Limb (tissue), 2 donors: ENCODE results near the gene CELF6.

Experiments
- DNase-seq, 2 donors: peaks; one replicate each; pipeline ENCODE4 v3.0.0-alpha.2; 2016; ENCODE audit errors: extremely low spot score in 2 of 2

Gene CELF6

DNA sequence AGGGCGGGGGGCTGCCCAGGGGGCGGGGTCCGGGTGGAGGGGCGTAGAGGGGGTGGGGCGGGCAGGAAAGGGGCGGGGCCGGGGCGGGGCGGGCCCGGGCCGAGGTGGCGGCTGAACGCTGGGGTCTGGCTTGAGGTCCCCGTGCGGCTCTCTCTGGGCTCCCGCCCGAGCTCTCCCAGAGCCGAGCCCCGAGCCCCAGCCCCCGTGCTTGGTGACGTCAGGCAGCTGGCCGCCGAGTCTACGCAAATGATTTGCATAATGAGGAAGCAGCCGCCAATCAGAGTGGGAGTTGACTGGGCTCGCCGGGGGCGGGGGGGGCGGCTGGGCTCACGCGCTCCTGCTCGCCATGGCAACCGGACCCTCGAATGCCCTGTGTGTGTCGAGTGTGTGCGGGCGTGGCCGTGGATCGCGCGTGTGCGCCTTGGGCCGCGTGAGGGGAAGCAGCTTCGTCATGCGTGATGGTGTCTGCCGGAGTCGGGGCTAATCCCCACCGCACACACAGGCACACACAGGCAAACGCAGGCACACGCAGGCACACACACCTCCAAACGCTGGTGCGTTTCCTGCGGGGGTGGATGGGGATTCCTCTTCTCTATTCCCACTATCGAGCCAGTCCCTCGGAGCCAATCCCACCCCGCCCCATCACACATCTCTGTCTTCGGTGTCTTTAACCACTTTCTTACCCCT lies at the start of gene CELF6:
Gene CELF6, minus strand, starts transcription at position 173 of the 687 bp plus-strand sequence. CDS start 283 bp downstream, outside the sequence.
- DNase-seq = peak; percentile 64 to 92

DNA sequence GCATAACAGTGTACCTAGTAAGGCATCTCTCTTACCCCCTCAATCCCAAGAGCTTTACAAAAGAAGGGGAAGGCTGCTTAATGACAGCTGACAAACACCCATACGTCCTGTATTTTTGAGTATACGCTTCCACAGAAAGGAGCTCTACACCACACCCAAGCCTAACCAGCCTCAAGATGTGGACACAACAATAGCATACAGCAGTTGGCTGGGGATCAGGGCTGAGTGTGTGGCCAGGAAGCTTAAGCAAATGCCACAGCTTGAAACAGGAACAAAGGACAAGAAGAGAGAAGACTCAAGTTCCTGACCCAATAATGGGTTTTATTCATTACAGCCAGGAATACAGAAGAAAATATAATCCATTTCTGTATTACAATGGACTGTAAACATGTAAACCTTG lies 48.9 kb upstream of the CELF6 start:
- no peak for DNase-seq

DNA sequence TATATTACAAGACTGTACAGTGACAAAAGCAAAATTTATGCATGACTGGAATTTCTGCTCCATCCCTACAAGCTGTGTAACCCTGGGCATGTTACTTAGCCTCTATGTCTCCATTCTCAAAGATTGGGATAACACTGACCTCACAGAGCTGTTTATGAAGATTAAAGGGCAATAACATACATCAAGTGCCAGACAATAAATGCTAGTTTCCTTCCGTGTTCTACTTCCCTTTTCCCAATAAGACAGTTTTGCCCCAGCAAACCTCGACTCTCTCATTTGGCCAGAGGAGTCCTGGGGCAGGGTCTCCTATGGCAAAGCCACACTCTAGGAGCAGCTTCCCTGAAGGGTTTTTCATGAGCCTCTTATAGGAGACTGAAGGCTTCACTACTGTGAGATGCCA lies 48.4 kb upstream of the CELF6 start:
- DNase-seq = no peak

DNA sequence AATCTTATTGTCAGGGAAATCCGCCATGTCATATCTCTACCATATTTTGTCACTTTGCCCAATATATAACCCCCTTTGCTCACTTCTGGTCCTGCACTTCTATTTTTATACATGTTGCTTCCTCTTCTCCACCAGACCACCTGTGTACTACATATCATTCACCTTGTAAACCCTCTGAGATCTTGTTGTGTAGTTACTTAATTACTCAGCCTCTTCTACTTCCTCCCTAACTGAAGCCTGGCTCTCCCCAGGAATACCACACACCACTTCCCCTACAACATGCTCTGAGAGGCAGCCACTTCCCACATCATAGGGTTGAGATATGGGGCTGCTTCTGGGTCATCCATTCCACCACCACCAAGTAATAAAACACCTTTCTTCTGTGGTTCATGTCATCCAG lies 45.9 kb upstream of the CELF6 start:
- no peak for DNase-seq

DNA sequence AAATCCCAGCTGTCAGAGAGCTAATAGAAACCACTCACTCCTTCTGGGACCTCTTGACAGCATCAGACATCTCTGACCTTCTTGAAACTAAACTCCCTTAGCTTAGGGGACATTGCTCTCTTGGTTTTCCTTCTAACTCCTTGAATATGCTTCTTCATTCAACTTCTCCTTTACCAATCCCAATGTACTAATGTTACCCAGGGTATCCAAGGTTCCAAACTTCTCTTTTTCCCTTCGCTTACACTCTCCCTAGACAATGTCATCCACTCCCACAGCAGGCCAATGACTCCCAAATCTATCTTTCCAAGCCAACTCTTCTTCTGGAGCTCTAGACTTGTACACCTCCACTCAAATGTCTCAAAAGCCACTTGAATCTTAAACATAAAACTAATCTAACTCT lies 41.2 kb upstream of the CELF6 start:
- no peak for DNase-seq

DNA sequence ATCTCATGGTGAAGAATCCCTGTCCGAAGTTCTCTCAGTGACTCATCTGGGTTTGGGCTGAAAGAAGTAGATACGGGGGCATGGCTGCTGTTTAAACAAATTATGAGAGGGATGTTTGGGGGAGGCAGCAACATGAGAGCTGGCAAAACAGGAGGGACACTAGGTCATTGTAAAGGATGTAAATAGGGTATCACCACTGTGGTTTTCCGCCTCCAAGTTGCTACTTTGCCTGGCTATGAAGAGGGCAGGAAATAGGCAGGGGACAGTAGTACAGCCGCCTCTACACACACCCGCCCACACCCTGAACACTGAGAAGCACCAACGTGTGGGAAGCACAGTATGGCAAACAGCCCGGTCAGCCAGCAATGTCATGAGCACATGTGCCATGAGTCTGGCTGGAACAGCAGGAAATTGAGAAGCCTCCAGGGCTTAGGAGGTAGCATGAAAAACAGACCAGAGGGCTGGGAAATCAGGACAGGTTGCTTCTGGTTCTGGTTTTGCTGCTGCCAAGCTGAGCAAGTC lies 38.8 kb upstream of the CELF6 start:
- DNase-seq = no peak

DNA sequence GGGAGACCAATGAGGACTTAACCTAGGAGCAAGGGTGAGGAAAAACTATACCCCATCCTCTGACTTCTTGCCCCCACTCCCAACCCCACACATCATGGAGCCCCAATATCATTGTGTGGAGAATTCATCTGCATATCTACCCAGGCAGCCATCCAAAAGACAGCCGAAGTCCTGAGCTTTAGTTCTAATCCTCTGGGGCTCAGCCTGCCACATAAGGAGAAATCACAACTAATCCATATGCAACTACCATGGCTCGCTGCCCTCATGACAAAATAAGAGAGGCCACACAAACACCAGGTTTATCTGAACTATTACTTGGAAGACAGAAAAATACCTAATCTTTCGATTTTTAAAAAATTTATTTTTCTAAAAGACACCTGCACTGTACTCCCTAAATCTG lies 38.2 kb upstream of the CELF6 start:
- no peak for DNase-seq

DNA sequence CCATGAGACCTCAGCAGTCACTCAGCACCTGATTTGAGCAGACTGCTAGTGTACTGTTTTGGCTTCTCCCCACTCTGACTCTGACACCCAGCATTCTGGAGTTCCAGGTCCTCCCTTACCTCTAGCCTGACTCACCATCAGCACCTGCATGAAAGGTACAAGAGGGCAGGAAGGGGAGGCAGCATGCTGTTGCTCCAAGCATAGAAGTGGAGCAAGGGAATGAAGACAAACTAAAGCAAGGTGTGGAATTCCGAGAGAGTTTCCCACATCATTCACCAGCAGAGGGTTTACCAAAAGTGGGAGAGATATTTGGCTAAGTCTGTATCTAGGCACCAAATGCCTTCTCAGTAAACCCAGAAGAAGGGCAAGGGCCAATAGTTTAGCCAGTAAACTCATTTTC lies 34.5 kb upstream of the CELF6 start:
- DNase-seq = no peak

DNA sequence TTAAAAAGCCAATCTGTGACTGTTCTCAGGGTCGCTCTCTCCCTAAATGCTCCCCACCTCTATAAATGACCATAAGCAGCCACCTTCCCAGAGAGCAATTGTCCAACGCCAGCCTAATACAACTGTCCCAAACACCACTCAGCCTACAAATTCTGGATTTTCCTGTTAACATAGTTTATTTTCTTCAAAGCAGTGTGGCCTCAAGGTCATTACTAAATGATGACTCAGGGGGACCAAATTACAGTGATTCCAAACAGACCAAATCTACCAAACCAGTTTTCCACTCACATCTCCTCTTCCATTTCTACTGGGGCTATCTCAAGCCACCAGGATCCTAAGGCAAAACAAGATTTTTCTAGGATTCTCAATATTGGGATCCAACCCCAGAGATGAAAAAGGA lies 33.3 kb upstream of the CELF6 start:
- DNase-seq = no peak

DNA sequence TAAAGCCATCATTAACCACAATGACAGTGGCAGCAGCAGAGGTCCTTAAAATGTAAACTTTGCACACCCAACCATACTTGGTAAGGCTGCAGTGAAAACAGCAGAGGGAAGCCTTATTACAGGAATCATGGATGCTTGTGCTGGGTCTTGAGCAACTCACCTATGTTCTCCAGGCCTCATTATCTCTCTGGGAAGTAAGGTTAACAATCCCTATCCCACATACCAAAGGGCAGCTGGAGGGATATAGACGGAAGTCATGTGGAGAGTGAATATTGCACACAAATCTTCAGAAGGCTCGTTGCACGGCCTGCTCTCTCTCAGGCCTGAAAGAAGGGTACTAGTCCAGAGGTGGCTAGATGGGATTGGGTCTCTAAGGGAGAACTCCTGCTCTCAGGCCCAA lies 25.8 kb upstream of the CELF6 start:
- DNase-seq = no peak

DNA sequence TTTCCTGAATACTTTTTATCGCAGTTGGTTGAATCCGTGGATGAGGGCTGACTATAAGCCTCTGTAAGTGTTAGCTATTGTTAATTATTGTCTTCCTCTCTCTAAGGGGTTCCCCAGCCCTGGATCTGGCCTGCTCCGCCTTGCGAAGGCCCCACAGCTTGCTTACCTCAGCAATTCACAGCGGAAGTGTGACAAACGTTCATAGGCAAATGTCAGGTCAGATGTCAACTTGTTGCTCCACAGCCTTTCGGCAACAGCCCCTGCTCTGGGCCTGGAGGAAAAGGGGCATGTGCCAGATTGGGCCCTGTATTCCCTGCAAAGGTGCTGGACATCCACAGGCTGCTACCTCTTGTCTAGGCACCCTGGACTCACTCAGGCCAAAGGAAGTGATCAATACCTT lies 25.3 kb upstream of the CELF6 start:
- DNase-seq = no peak

DNA sequence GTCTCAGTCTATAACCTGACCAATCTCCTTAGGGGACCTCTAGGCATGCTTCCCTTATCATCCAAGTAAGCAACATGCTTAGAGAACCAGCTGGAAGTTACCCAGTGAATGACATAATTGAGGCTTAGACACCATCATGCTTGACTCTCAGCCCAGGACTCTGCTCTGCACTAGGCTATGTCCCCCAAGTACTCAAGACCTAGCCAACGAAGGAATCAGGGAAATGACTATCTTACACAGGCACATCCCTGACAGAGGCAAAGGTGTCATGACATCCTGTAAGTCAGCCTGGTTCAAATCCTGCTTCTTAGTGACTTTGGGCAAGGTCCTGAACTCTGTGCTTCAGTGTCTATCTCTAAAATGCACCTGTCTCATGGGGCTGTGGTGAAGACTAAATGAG lies 24.6 kb upstream of the CELF6 start:
- no peak for DNase-seq

DNA sequence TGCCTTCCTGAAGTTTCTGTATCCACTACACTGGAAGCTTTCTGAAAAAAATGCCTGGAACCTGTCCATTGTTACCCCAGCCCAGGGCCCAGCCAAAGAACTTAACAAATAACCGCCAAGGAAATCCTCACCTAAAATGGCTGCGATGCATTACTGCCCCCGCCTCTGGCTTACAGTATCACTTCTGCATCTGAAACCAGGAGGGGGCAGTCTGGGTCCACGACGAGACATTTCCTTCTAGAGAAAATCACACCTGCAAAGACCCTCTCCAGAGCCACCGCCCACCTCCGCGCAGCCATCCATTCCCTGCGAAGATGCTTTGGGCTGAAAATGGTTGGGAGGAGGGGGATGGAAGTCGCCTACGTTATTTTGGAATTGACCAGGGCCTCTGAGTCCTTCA lies 22.4 kb upstream of the CELF6 start:
- peak in 1 of 2 donors; percentile 34 for DNase-seq

DNA sequence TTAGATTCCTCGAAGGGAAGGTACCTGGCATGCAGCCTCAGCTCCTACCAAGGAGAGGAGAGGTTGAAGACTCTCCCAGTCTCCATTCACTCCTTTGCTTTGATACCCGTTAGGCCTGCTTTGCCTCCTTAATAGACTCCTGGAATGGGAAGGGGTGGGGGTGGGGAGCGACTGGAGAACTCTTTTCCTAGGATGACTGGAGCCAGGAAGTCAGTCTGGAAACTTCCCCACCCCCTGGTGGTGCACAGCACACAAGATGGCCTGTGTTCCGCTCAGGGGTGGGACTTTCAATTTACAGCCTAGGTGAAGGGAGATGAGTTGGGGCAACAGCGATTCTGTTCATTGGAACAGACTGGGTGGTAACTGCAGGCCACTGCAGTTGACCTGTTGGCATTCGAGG lies 21.4 kb upstream of the CELF6 start:
- peak in 1 of 2 donors; percentile 48 for DNase-seq

DNA sequence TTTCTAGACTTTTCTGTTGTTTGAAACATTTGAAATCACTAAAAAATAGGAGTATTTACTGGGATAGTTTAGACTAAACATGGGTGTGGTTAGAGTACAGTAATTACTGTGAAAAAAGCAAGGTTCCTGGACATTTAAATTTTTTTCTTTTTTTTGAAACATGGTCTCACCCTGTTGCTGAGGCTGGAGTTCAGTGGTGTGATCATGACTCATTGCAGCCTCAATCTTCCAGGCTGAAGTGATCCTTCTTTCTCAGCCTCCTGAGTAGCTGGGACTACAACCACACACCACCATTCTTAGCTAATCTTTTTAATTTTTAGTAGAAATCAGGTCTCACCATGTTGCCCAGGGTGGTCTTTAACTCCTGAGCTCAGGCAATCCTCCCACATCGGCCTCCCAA lies 20.4 kb upstream of the CELF6 start:
- DNase-seq = no peak

DNA sequence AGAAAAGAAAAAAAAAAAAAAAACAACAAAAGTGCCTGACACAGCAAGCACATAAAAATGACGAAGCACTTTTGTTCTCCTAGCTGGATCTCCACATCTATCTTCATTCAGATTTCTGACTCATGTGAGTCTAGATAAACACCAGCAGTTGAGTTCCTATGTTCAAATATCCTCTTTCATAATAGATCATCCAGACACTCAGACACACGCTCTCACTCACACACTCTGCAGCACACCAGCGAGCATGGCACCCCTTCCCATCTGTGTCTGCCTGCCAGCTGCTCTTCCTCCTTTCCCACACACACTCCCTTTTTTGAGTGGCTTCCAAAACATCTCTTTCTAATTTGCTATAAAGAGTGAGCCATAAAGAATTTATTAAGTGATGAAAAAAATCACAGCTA lies 19.8 kb upstream of the CELF6 start:
- peak; percentile 39 to 60 for DNase-seq

DNA sequence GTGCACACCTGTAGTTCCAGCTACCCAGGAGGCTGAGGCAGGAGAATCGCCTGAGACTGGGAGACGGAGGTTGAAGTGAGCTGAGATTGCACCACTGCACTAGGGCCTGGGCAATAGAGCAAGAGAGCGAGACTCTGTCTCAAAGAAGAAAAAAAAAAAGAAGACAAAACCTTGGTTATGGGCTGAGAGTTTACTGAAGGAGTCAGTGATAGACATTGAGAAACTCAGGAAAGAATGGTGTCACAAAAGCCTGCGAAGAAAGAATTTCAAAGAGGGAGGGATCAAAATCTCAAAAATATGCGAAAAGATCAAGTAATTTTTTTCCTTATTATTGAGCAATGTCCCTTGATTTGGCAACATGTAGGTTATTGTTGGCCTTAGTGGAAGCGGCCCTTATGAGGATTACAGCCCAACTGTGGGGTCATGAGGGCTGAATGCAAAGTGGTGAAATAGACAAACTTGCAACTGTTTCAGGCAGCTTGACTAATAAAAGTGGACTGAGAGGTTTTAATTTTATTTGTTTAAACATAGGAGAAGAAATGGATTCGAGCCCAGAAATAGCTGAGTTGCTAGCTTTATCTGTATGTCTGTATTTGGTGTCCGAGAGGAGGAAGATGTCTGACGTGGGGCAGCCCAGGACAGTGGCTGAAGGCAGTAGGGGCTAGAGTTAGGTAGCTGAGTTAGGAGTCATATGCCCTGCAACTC lies 18.8 kb upstream of the CELF6 start:
- DNase-seq = no peak

DNA sequence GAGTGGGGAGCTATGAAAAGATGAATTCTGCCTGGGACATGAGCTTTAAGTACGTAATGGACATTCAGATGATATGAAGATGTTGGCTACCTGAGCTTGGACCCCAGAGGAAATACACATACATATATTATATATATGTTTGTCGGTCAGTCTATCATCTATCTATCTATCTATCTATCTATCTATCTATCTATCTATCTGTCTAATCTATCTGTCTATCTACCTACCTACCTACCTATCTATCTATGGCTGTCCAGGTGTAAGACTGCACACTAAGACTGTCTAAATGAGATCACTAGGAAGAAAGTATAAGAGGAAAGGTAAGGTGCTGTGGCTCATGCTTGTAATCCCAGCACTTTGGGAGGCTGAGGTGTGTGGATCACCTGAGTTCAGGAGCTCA lies 18.2 kb upstream of the CELF6 start:
- no peak for DNase-seq

DNA sequence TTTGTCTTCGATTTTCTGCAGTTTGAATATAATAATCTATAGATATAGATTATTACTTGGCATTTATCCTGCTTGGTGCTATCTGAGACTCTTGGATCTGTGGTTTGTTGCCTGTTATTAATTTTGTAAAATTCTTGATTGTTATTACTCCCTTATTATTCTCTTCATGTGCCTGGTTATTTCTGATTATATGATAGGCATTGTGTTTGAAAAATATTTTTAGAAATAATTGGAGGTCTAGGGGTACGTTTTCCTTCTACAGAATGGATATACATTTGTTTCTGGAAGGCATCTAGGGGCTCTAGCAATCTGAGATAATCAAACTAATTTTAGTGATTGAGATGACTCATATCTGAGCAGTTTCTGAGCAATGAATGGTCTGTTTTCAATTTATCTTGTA lies 14.9 kb upstream of the CELF6 start:
- DNase-seq = no peak

DNA sequence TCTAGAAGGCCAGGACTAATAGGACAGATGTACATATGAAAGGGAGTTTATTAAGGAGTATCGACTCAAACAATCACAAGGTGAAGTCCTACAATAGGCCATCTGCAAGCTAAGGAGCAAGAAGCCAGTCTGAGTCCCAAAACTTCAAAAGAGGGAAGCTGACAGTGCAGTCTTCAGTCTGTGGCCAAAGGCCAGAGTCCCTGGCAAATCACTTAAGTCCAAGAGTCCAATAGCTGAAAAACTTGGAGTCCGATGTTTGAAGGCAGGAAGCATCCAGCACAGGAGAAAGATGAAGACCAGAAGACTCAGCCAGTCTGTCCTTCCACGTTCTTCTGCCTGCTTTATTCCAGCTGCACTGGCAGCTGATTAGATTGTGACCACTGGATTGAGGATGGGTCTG lies 11.1 kb upstream of the CELF6 start:
- no peak for DNase-seq

DNA sequence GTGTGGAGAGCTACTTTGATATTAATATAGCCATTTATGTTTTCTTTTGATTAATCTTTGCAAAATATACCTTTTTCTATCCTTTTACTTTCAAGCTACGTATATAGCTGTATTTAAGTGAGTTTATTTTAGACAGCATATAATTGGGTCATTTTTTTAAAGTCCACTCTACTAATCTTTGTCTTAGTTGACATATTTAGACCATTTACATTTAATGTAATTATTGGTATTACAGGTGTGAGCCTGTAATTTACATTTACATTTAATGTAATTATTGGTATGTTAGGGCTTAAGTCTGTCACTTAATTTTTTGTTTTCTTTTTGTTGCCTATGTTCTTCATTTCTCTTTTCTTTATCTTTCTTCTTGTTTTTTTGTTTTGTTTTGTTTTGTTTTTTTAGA lies 3.8 kb upstream of the CELF6 start:
- DNase-seq = no peak

DNA sequence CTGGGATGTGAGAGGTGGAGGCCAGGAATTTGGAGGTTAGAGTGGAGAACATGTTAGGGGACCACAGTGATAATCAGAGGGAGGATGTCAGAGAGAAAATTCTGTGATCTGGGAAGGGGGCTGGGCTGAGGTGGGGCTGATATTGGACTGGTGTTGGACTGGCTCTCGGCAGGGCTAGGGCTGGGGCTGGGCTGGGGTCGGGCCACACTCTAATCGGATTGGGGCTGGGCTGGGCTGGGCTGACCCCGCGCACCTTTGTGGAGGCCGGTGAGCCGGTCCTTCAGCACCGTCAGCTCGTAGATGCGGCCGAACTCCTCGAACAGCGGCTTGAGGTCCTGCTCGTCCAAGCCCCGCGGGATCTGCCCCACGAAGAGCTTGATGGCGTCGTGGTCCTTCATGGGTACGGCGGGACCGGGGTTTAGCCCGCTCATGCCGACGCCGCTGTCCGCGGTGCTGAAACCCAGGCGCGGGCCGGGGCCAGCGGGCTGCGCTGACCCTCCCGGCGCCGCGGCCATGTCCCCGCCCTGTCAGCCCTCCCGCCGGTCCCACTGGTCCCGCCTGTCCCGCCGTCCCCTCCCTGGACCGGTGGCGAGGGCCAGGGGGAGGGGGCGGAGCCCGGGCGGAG lies 485 bp downstream of the CELF6 start:
- DNase-seq = peak; percentile 45 to 87
